ENCODE measurements around the gene GPS1.

Gene GPS1

GRCh38 chr17:82047914-82048570 lies 3.7 kb upstream of the GPS1 start:
- Histone ChIP-seq H3K79me2 (ENCODE audit: control insufficient read depth, insufficient read depth, low read length) (peaks cover 7% of the 10 kb centered on the region), H3K4me3 (ENCODE audit: low read length) (no peak overlapping the region), H2BK15ac (replicated peaks; ENCODE audit: low read depth) (no peak overlapping the region), H3K27me3 (ENCODE audit: insufficient read depth, low read length, poor library complexity) (no peaks in the 10 kb centered on the region), H3K4me1 (ENCODE audit: control insufficient read depth, low read depth, low read length) (no peaks in the 10 kb centered on the region), H3K4ac (ENCODE audit: low read depth, low read length) (no peak overlapping the region), H3K4me2 (ENCODE audit: low read length) (no peak overlapping the region), H2BK5ac (ENCODE audit: low read length) (no peak overlapping the region), H3K23ac (ENCODE audit: low read length) (no peak overlapping the region), H2AK5ac (ENCODE audit: low read length) (no peak overlapping the region), H3K9ac (ENCODE audit: low read length) (no peak overlapping the region), H3K27ac (ENCODE audit: low read depth, low read length) (no peak overlapping the region), H4K8ac (ENCODE audit: low read depth, low read length) (no peak overlapping the region), H3K18ac (ENCODE audit: low read length) (no peak overlapping the region), H3K36me3 (ENCODE audit: control insufficient read depth, insufficient read depth, low read length) (peaks cover 2% of the 10 kb centered on the region), H3K79me1 (ENCODE audit: low read length) (peaks cover 3% of the 10 kb centered on the region), H3K56ac (ENCODE audit: low read length) (no peak overlapping the region), H2BK120ac (ENCODE audit: low read depth, low read length) (no peak overlapping the region), H4K5ac (ENCODE audit: low read length) (no peak overlapping the region)
- no peak for DNase-seq
- no CpG with 5 or more reads among the region's 25 CpGs for WGBS (ENCODE audit: extremely low coverage, insufficient coverage, low lambda C conversion rate)

GRCh38 chr17:82048571-82048971 lies 3.1 kb upstream of the GPS1 start:
- no peaks in the 10 kb centered on the region for H3K27me3 ChIP-seq (ENCODE audit: insufficient read depth, low read length, poor library complexity)
- H3K27ac ChIP-seq (ENCODE audit: low read depth, low read length): no peak overlapping the region
- no peak overlapping the region for H3K23ac ChIP-seq (ENCODE audit: low read length)
- no peak for DNase-seq
- no peak overlapping the region for H4K5ac ChIP-seq (ENCODE audit: low read length)
- no peak overlapping the region for H3K4ac ChIP-seq (ENCODE audit: low read depth, low read length)
- no peak overlapping the region for H4K8ac ChIP-seq (ENCODE audit: low read depth, low read length)
- no peak overlapping the region for H2BK15ac ChIP-seq (replicated peaks; ENCODE audit: low read depth)
- peaks cover 2% of the 10 kb centered on the region for H3K36me3 ChIP-seq (ENCODE audit: control insufficient read depth, insufficient read depth, low read length)
- no peak overlapping the region for H2BK120ac ChIP-seq (ENCODE audit: low read depth, low read length)
- H3K79me2 ChIP-seq (ENCODE audit: control insufficient read depth, insufficient read depth, low read length): peaks cover 7% of the 10 kb centered on the region
- H3K4me3 ChIP-seq (ENCODE audit: low read length): no peak overlapping the region
- H3K18ac ChIP-seq (ENCODE audit: low read length): no peak overlapping the region
- no peaks in the 10 kb centered on the region for H3K4me1 ChIP-seq (ENCODE audit: control insufficient read depth, low read depth, low read length)
- H3K9ac ChIP-seq (ENCODE audit: low read length): no peak overlapping the region
- H2BK5ac ChIP-seq (ENCODE audit: low read length): no peak overlapping the region
- no peak overlapping the region for H3K56ac ChIP-seq (ENCODE audit: low read length)
- peaks cover 3% of the 10 kb centered on the region for H3K79me1 ChIP-seq (ENCODE audit: low read length)
- no CpG with 5 or more reads among the region's 20 CpGs for WGBS (ENCODE audit: extremely low coverage, insufficient coverage, low lambda C conversion rate)
- no peak overlapping the region for H3K4me2 ChIP-seq (ENCODE audit: low read length)
- H2AK5ac ChIP-seq (ENCODE audit: low read length): no peak overlapping the region

GRCh38 chr17:82049106-82049505 lies 2.6 kb upstream of the GPS1 start:
- no peak overlapping the region for H3K4ac ChIP-seq (ENCODE audit: low read depth, low read length)
- peaks cover 3% of the 10 kb centered on the region for H3K79me1 ChIP-seq (ENCODE audit: low read length)
- H3K9ac ChIP-seq (ENCODE audit: low read length): no peak overlapping the region
- no peak overlapping the region for H3K4me2 ChIP-seq (ENCODE audit: low read length)
- H2BK120ac ChIP-seq (ENCODE audit: low read depth, low read length): no peak overlapping the region
- H3K4me3 ChIP-seq (ENCODE audit: low read length): no peak overlapping the region
- no peak overlapping the region for H4K8ac ChIP-seq (ENCODE audit: low read depth, low read length)
- no peak overlapping the region for H4K5ac ChIP-seq (ENCODE audit: low read length)
- H3K27ac ChIP-seq (ENCODE audit: low read depth, low read length): no peak overlapping the region
- no peak overlapping the region for H2AK5ac ChIP-seq (ENCODE audit: low read length)
- WGBS (ENCODE audit: extremely low coverage, insufficient coverage, low lambda C conversion rate): no CpG with 5 or more reads among the region's 8 CpGs
- no peak overlapping the region for H2BK15ac ChIP-seq (replicated peaks; ENCODE audit: low read depth)
- H3K79me2 ChIP-seq (ENCODE audit: control insufficient read depth, insufficient read depth, low read length): peaks cover 7% of the 10 kb centered on the region
- H2BK5ac ChIP-seq (ENCODE audit: low read length): no peak overlapping the region
- H3K4me1 ChIP-seq (ENCODE audit: control insufficient read depth, low read depth, low read length): no peaks in the 10 kb centered on the region
- no peak for DNase-seq
- no peak overlapping the region for H3K18ac ChIP-seq (ENCODE audit: low read length)
- H3K27me3 ChIP-seq (ENCODE audit: insufficient read depth, low read length, poor library complexity): no peaks in the 10 kb centered on the region
- H3K56ac ChIP-seq (ENCODE audit: low read length): no peak overlapping the region
- peaks cover 2% of the 10 kb centered on the region for H3K36me3 ChIP-seq (ENCODE audit: control insufficient read depth, insufficient read depth, low read length)
- no peak overlapping the region for H3K23ac ChIP-seq (ENCODE audit: low read length)

- peaks cover 3% of the 10 kb centered on the region for H3K79me1 ChIP-seq (ENCODE audit: low read length)
- no peak overlapping the region for H3K9ac ChIP-seq (ENCODE audit: low read length)
- no peak overlapping the region for H3K23ac ChIP-seq (ENCODE audit: low read length)
- H3K36me3 ChIP-seq (ENCODE audit: control insufficient read depth, insufficient read depth, low read length): peaks cover 2% of the 10 kb centered on the region
- H4K8ac ChIP-seq (ENCODE audit: low read depth, low read length): no peak overlapping the region
- WGBS (ENCODE audit: extremely low coverage, insufficient coverage, low lambda C conversion rate): no CpG with 5 or more reads among the region's 16 CpGs
- H4K5ac ChIP-seq (ENCODE audit: low read length): no peak overlapping the region
- no peaks in the 10 kb centered on the region for H3K27me3 ChIP-seq (ENCODE audit: insufficient read depth, low read length, poor library complexity)
- no peak overlapping the region for H3K4me2 ChIP-seq (ENCODE audit: low read length)
- H3K4me3 ChIP-seq (ENCODE audit: low read length): no peak overlapping the region
- no peak overlapping the region for H3K56ac ChIP-seq (ENCODE audit: low read length)
- no peak overlapping the region for H2AK5ac ChIP-seq (ENCODE audit: low read length)
- H2BK120ac ChIP-seq (ENCODE audit: low read depth, low read length): no peak overlapping the region
- no peaks in the 10 kb centered on the region for H3K4me1 ChIP-seq (ENCODE audit: control insufficient read depth, low read depth, low read length)
- no peak overlapping the region for H2BK5ac ChIP-seq (ENCODE audit: low read length)
- DNase-seq: no peak
- H3K79me2 ChIP-seq (ENCODE audit: control insufficient read depth, insufficient read depth, low read length): peaks cover 7% of the 10 kb centered on the region
- H3K27ac ChIP-seq (ENCODE audit: low read depth, low read length): no peak overlapping the region
- no peak overlapping the region for H2BK15ac ChIP-seq (replicated peaks; ENCODE audit: low read depth)
- no peak overlapping the region for H3K18ac ChIP-seq (ENCODE audit: low read length)
- H3K4ac ChIP-seq (ENCODE audit: low read depth, low read length): no peak overlapping the region
Observed at GRCh38 chr17:82049521-82049971, 2.2 kb upstream of the GPS1 start.

- H3K27me3 ChIP-seq (ENCODE audit: insufficient read depth, low read length, poor library complexity): no peaks in the 10 kb centered on the region
- H3K79me1 ChIP-seq (ENCODE audit: low read length): peaks cover 3% of the 10 kb centered on the region
- H4K8ac ChIP-seq (ENCODE audit: low read depth, low read length): no peak overlapping the region
- no peak overlapping the region for H3K4me3 ChIP-seq (ENCODE audit: low read length)
- H3K18ac ChIP-seq (ENCODE audit: low read length): no peak overlapping the region
- H2BK5ac ChIP-seq (ENCODE audit: low read length): no peak overlapping the region
- no peak overlapping the region for H2BK15ac ChIP-seq (replicated peaks; ENCODE audit: low read depth)
- peak overlapping the region; percentile 73 for H3K9ac ChIP-seq (ENCODE audit: low read length)
- no peak overlapping the region for H3K27ac ChIP-seq (ENCODE audit: low read depth, low read length)
- H3K4ac ChIP-seq (ENCODE audit: low read depth, low read length): no peak overlapping the region
- H3K4me2 ChIP-seq (ENCODE audit: low read length): no peak overlapping the region
- no CpG with 5 or more reads among the region's 28 CpGs for WGBS (ENCODE audit: extremely low coverage, insufficient coverage, low lambda C conversion rate)
- peak overlapping the region; percentile 86 for H3K56ac ChIP-seq (ENCODE audit: low read length)
- H3K36me3 ChIP-seq (ENCODE audit: control insufficient read depth, insufficient read depth, low read length): peaks cover 5% of the 10 kb centered on the region
- H2AK5ac ChIP-seq (ENCODE audit: low read length): no peak overlapping the region
- H3K79me2 ChIP-seq (ENCODE audit: control insufficient read depth, insufficient read depth, low read length): peaks cover 7% of the 10 kb centered on the region
- no peak overlapping the region for H2BK120ac ChIP-seq (ENCODE audit: low read depth, low read length)
- no peak for DNase-seq
- no peak overlapping the region for H3K23ac ChIP-seq (ENCODE audit: low read length)
- no peaks in the 10 kb centered on the region for H3K4me1 ChIP-seq (ENCODE audit: control insufficient read depth, low read depth, low read length)
- H4K5ac ChIP-seq (ENCODE audit: low read length): no peak overlapping the region
Observed at GRCh38 chr17:82050152-82050760, 1.4 kb upstream of the GPS1 start.
